ENCODE measurements around the gene PRR15L. TPM values are rescaled to one million over a fixed set of nuclear protein-coding genes. Genes with fewer than 3 reads are reported as not detected.

The PRR15L gene
- total and polyA plus RNA-seq, 11 donors: 0.04 to 2.7 TPM; not detected in 9

GRCh38 chr17:47993031-47993564 lies 35.4 kb upstream of the PRR15L start:
- Histone ChIP-seq H3K27me3 (no peaks in the 10 kb centered on the region), H3K4me1 (peaks cover 0 to 20% (median 0%) of the 10 kb centered on the region in 12 donors), H3K36me3 (no peaks in the 10 kb centered on the region), H3K27ac (no peak overlapping the region), H3K4me3 (no peak overlapping the region), H3K9me3 (no peaks in the 10 kb centered on the region)
- no peak for TF ChIP-seq CTCF (IDR thresholded peaks at IDR 0.05)
- no peak for TF ChIP-seq POLR2A (IDR thresholded peaks at IDR 0.05)
- DNase-seq (no peak), ATAC-seq (peak in 1 of 4 donors; percentile 36)
- 51 to 64% (median 61%) methylated on average over 8 to 9 of the region's 9 CpGs for WGBS, 4 donors
- intact Hi-C loops (cut with DNase I): no loop called here

GRCh38 chr17:47992216-47992615 lies 34.5 kb upstream of the PRR15L start:
- intact Hi-C loops (cut with DNase I): no loop called here
- H3K27me3 ChIP-seq: no peaks in the 10 kb centered on the region
- H3K9me3 ChIP-seq: no peaks in the 10 kb centered on the region
- peak in 1 of 4 donors; percentile 21 for ATAC-seq
- TF ChIP-seq CTCF (IDR thresholded peaks at IDR 0.05): no peak
- no peak for TF ChIP-seq POLR2A (IDR thresholded peaks at IDR 0.05)
- H3K4me1 ChIP-seq: peaks cover 0 to 26% (median 2%) of the 10 kb centered on the region in 12 donors
- 48 to 55% (median 52%) methylated on average over 4 of the region's 4 CpGs for WGBS, 4 donors
- H3K36me3 ChIP-seq: no peaks in the 10 kb centered on the region
- H3K27ac ChIP-seq: no peak overlapping the region
- DNase-seq: no peak
- H3K4me3 ChIP-seq: no peak overlapping the region

- no peaks in the 10 kb centered on the region for H3K9me3 ChIP-seq
- no peak overlapping the region for H3K27ac ChIP-seq
- H3K4me1 ChIP-seq: peaks cover 0 to 27% (median 3%) of the 10 kb centered on the region in 12 donors
- H3K36me3 ChIP-seq: no peaks in the 10 kb centered on the region
- intact Hi-C loops (cut with DNase I): no loop called here
- DNase-seq (no peak), ATAC-seq (no peak)
- WGBS, 4 donors: 62 to 72% (median 67%) methylated on average over 12 to 14 of the region's 14 CpGs
- no peak overlapping the region for H3K4me3 ChIP-seq
- no peaks in the 10 kb centered on the region for H3K27me3 ChIP-seq
- no peak for TF ChIP-seq POLR2A (IDR thresholded peaks at IDR 0.05)
- TF ChIP-seq CTCF (IDR thresholded peaks at IDR 0.05): no peak
Observed at GRCh38 chr17:47990962-47991731, 33.5 kb upstream of the PRR15L start.

GRCh38 chr17:47989700-47990099 lies 32.0 kb upstream of the PRR15L start:
- no peak for DNase-seq
- peaks cover 0 to 27% (median 3%) of the 10 kb centered on the region in 12 donors for H3K4me1 ChIP-seq
- H3K27ac ChIP-seq: no peak overlapping the region
- no peaks in the 10 kb centered on the region for H3K27me3 ChIP-seq
- no peaks in the 10 kb centered on the region for H3K9me3 ChIP-seq
- TF ChIP-seq POLR2A (IDR thresholded peaks at IDR 0.05) (no peak), CTCF (IDR thresholded peaks at IDR 0.05) (no peak)
- ATAC-seq: no peak
- intact Hi-C loops (cut with DNase I): no loop called here
- no peak overlapping the region for H3K4me3 ChIP-seq
- 89 to 95% (median 94%) methylated on average over 1 of the region's 1 CpG for WGBS, 4 donors
- peaks cover 0 to under 1% (median 0%) of the 10 kb centered on the region in 9 donors for H3K36me3 ChIP-seq

Measured in heart left ventricle (tissue), 16 donors.